ENCODE data around the gene EARS2.

DNA sequence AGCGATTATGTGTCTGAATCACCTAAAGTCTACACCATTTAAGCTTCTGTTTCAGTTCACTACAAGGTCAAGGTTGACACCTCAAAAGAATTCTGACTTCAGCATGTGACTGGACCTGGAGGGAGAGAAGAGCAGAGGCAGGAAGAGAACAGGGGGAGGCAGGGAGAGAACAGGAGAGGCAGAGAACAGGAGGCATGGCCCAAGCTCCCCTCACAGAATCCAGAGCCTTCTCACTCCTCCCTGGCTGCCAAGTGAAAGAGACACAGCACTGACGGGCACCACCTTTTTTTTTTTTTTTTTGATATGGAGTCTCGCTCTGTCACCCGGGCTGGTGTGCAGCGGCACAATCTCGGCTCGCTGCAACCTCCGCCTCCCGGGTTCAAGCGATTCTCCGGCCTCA is 58.3 kb downstream of the EARS2 start:
- TF ChIP-seq, protein P1, sequence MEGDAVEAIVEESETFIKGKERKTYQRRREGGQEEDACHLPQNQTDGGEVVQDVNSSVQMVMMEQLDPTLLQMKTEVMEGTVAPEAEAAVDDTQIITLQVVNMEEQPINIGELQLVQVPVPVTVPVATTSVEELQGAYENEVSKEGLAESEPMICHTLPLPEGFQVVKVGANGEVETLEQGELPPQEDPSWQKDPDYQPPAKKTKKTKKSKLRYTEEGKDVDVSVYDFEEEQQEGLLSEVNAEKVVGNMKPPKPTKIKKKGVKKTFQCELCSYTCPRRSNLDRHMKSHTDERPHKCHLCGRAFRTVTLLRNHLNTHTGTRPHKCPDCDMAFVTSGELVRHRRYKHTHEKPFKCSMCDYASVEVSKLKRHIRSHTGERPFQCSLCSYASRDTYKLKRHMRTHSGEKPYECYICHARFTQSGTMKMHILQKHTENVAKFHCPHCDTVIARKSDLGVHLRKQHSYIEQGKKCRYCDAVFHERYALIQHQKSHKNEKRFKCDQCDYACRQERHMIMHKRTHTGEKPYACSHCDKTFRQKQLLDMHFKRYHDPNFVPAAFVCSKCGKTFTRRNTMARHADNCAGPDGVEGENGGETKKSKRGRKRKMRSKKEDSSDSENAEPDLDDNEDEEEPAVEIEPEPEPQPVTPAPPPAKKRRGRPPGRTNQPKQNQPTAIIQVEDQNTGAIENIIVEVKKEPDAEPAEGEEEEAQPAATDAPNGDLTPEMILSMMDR (IDR thresholded peaks at IDR 0.05 in 8 of 11, conservative IDR thresholded peaks at IDR 0.05 in 3 of 11), result no peak
- TF ChIP-seq POLR2A (IDR thresholded peaks at IDR 0.05), result no peak
